Astrocyte (in vitro differentiated cells and primary cell): ENCODE results near the gene SLC12A3. TPM values are rescaled to one million over a fixed set of nuclear protein-coding genes. Genes with fewer than 3 reads are reported as not detected.

Source experiments
- DNase-seq: peaks from one replicate; pipeline ENCODE4 v3.0.0-alpha.2; 2010; ENCODE audit warnings: low read depth
- FAIRE-seq: peaks from 2 replicates; lab custom pipeline; 2011; peaks lifted over from hg19 to GRCh38; lab: Jason Lieb, UNC
- H2AFZ ChIP-seq: 2 replicates; pipeline ENCODE4 v1.6.0; 2012; ENCODE audit warnings: low read depth, low read length, inconsistent platforms
- H3K27ac ChIP-seq: 2 replicates; pipeline ENCODE4 v1.5.1; 2011; ENCODE audit warnings: low read depth, low read length, inconsistent platforms
- H3K27me3 ChIP-seq: 2 replicates; pipeline ENCODE4 v1.6.0; 2011; ENCODE audit warnings: low read length, inconsistent platforms; ENCODE audit not compliant: insufficient read depth
- H3K36me3 ChIP-seq: 2 replicates; pipeline ENCODE4 v1.5.1; 2011; ENCODE audit warnings: low read length, inconsistent platforms; ENCODE audit not compliant: insufficient read depth
- H3K4me1 ChIP-seq: 2 replicates; pipeline ENCODE4 v1.5.1; 2011; ENCODE audit warnings: low read length, inconsistent platforms; ENCODE audit not compliant: insufficient read depth
- H3K4me2 ChIP-seq: 2 replicates; pipeline ENCODE4 v1.6.0; 2012; ENCODE audit warnings: low read length, inconsistent platforms
- H3K4me3 ChIP-seq: 2 replicates; pipeline ENCODE4 v1.5.1; 2011; ENCODE audit warnings: low read depth, mild to moderate bottlenecking, low read length, inconsistent platforms; ENCODE audit not compliant: insufficient read depth
- H3K79me2 ChIP-seq: 2 replicates; pipeline ENCODE4 v1.6.0; 2012; ENCODE audit warnings: mild to moderate bottlenecking, low read length, inconsistent platforms; ENCODE audit not compliant: insufficient read depth
- H3K9ac ChIP-seq: 2 replicates; pipeline ENCODE4 v1.6.0; 2012; ENCODE audit warnings: mild to moderate bottlenecking, low read length, inconsistent platforms
- H3K9me3 ChIP-seq: 2 replicates; pipeline ENCODE4 v1.5.1; 2012; ENCODE audit warnings: low read depth, mild to moderate bottlenecking, low read length, inconsistent platforms; ENCODE audit not compliant: insufficient read depth
- H4K20me1 ChIP-seq: 2 replicates; pipeline ENCODE4 v1.6.0; 2012; ENCODE audit warnings: low read length, inconsistent platforms; ENCODE audit not compliant: insufficient read depth
- H3K27ac Mint-ChIP-seq: one replicate; pipeline ENCODE4 v1.8.0; 2021; ENCODE audit warnings: mild to moderate bottlenecking, mixed read lengths; ENCODE audit not compliant: unreplicated experiment
- H3K27me3 Mint-ChIP-seq: one replicate; pipeline ENCODE4 v1.8.0; 2021; ENCODE audit warnings: low read depth, mixed read lengths; ENCODE audit not compliant: unreplicated experiment
- H3K36me3 Mint-ChIP-seq: one replicate; pipeline ENCODE4 v1.8.0; 2021; ENCODE audit warnings: low read depth, mixed read lengths; ENCODE audit not compliant: unreplicated experiment
- H3K4me1 Mint-ChIP-seq: one replicate; pipeline ENCODE4 v1.8.0; 2021; ENCODE audit warnings: low read depth, mixed read lengths; ENCODE audit not compliant: unreplicated experiment
- H3K4me3 Mint-ChIP-seq: one replicate; pipeline ENCODE4 v1.8.0; 2021; ENCODE audit warnings: mild to moderate bottlenecking, moderate library complexity, mixed read lengths; ENCODE audit not compliant: unreplicated experiment
- H3K9me3 Mint-ChIP-seq: one replicate; pipeline ENCODE4 v1.8.0; 2021; ENCODE audit warnings: mild to moderate bottlenecking, mixed read lengths; ENCODE audit not compliant: unreplicated experiment
- EZH2 ChIP-seq: IDR thresholded peaks from 2 replicates; pipeline ENCODE4 v1.6.1; 2012; ENCODE audit warnings: mild to moderate bottlenecking, low read length, inconsistent platforms; ENCODE audit not compliant: insufficient read depth
- total RNA-seq: library from RNA; stranded (reverse); gene quantifications from 2 replicates; pipeline ENCODE4 v1.2.1, GENCODE V29; 2021
- TF ChIP-seq, protein P1 (sequence below): IDR thresholded peaks from 2 replicates; pipeline ENCODE4 v1.5.1; 2011; ENCODE audit warnings: low read depth, mild to moderate bottlenecking, inconsistent platforms, low read length, moderate library complexity; ENCODE audit not compliant: insufficient read depth

The SLC12A3 gene
- total RNA-seq, 1 donor from 2014 or later: 0.18 TPM

- DNase-seq: no peak
- TF ChIP-seq EZH2: no peak
- TF ChIP-seq, protein P1, sequence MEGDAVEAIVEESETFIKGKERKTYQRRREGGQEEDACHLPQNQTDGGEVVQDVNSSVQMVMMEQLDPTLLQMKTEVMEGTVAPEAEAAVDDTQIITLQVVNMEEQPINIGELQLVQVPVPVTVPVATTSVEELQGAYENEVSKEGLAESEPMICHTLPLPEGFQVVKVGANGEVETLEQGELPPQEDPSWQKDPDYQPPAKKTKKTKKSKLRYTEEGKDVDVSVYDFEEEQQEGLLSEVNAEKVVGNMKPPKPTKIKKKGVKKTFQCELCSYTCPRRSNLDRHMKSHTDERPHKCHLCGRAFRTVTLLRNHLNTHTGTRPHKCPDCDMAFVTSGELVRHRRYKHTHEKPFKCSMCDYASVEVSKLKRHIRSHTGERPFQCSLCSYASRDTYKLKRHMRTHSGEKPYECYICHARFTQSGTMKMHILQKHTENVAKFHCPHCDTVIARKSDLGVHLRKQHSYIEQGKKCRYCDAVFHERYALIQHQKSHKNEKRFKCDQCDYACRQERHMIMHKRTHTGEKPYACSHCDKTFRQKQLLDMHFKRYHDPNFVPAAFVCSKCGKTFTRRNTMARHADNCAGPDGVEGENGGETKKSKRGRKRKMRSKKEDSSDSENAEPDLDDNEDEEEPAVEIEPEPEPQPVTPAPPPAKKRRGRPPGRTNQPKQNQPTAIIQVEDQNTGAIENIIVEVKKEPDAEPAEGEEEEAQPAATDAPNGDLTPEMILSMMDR: no peak
- H3K36me3 Mint-ChIP-seq: peaks cover 19% of the 10 kb centered on the region
Measured at GRCh38 chr16:56828647-56829046, 36.4 kb upstream of the SLC12A3 start.

DNA sequence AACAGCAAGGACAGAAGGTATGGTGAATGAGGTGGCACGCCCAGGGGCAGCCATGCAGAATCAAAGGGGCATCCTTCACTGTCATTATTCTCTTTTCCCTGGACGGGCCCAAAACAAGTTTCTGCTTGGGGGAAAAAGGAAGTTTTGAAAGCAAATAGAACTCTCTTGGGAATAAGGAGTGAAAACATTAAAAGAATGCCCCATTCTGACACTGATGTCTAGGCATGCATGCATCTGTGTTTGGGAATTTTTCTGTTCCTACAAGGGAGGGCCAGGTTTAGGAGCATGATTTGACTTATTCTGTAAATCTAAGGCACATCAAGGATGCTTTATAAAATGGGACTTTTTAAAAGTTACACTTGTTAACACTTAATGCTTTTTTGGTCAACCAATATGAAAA is 34.3 kb upstream of the SLC12A3 start:
- Histone ChIP-seq H3K4me3 (no peak overlapping the region), H3K27ac (no peak overlapping the region), H3K9ac (no peak overlapping the region), H3K36me3 (peaks cover 23% of the 10 kb centered on the region), H3K79me2 (no peaks in the 10 kb centered on the region), H3K27me3 (no peaks in the 10 kb centered on the region), H3K9me3 (no peaks in the 10 kb centered on the region), H3K4me1 (peaks cover 6% of the 10 kb centered on the region), H3K4me2 (peak overlapping the region; percentile 10), H4K20me1 (no peaks in the 10 kb centered on the region), H2AFZ (no peak overlapping the region)
- no peak overlapping the region for H3K27ac Mint-ChIP-seq
- peaks cover 27% of the 10 kb centered on the region for H3K36me3 Mint-ChIP-seq
- H3K4me1 Mint-ChIP-seq: peaks cover 36% of the 10 kb centered on the region
- H3K27me3 Mint-ChIP-seq: no peaks in the 10 kb centered on the region
- no peak for TF ChIP-seq EZH2
- TF ChIP-seq, protein P1: no peak
- no peaks in the 10 kb centered on the region for H3K9me3 Mint-ChIP-seq
- no peak for DNase-seq
- no peak overlapping the region for H3K4me3 Mint-ChIP-seq
- no peak for FAIRE-seq

More at GRCh38 chr16:56828647-56829046, 36.4 kb upstream of the SLC12A3 start:
- no peaks in the 10 kb centered on the region for H3K9me3 Mint-ChIP-seq
- H4K20me1 ChIP-seq: no peaks in the 10 kb centered on the region
- no peak overlapping the region for H3K4me3 Mint-ChIP-seq
- H3K4me3 ChIP-seq: no peak overlapping the region
- no peaks in the 10 kb centered on the region for H3K27me3 ChIP-seq
- H3K27me3 Mint-ChIP-seq: no peaks in the 10 kb centered on the region
- peaks cover 6% of the 10 kb centered on the region for H3K4me1 ChIP-seq
- no peak overlapping the region for H3K27ac ChIP-seq
- H3K27ac Mint-ChIP-seq: no peak overlapping the region
- H3K36me3 ChIP-seq: peaks cover 21% of the 10 kb centered on the region
- FAIRE-seq: no peak
- H3K9ac ChIP-seq: no peak overlapping the region
- H3K4me2 ChIP-seq: no peak overlapping the region
- no peaks in the 10 kb centered on the region for H3K79me2 ChIP-seq
- H3K9me3 ChIP-seq: no peaks in the 10 kb centered on the region
- peaks cover 33% of the 10 kb centered on the region for H3K4me1 Mint-ChIP-seq
- H2AFZ ChIP-seq: no peak overlapping the region

GRCh38 chr16:56832768-56833167 is 32.2 kb upstream of the SLC12A3 start:
- Histone ChIP-seq H3K79me2 (no peaks in the 10 kb centered on the region), H2AFZ (no peak overlapping the region), H3K4me2 (no peak overlapping the region), H3K4me1 (peaks cover 6% of the 10 kb centered on the region), H3K9ac (no peak overlapping the region), H3K9me3 (no peaks in the 10 kb centered on the region), H3K27ac (no peak overlapping the region), H3K36me3 (peaks cover 33% of the 10 kb centered on the region), H3K4me3 (no peak overlapping the region), H3K27me3 (no peaks in the 10 kb centered on the region), H4K20me1 (no peaks in the 10 kb centered on the region)
- DNase-seq: no peak
- Mint-ChIP-seq H3K27me3 (no peaks in the 10 kb centered on the region), H3K9me3 (no peaks in the 10 kb centered on the region), H3K4me3 (no peak overlapping the region), H3K4me1 (peaks cover 38% of the 10 kb centered on the region), H3K36me3 (peaks cover 27% of the 10 kb centered on the region), H3K27ac (peak overlapping the region; percentile 83)
- no peak for FAIRE-seq
- TF ChIP-seq EZH2: no peak
- TF ChIP-seq, protein P1: no peak
